Measurements from ENCODE around the gene UBE2V1. TPM values are rescaled to one million over a fixed set of nuclear protein-coding genes. Genes with fewer than 3 reads are reported as not detected.

Gene UBE2V1
- total and polyA plus RNA-seq, 10 of the 15 experiments (the other 5 are each of a cell fraction or from before 2014, with no cell fraction given), result 51.8 to 219 (median 141) TPM

DNA sequence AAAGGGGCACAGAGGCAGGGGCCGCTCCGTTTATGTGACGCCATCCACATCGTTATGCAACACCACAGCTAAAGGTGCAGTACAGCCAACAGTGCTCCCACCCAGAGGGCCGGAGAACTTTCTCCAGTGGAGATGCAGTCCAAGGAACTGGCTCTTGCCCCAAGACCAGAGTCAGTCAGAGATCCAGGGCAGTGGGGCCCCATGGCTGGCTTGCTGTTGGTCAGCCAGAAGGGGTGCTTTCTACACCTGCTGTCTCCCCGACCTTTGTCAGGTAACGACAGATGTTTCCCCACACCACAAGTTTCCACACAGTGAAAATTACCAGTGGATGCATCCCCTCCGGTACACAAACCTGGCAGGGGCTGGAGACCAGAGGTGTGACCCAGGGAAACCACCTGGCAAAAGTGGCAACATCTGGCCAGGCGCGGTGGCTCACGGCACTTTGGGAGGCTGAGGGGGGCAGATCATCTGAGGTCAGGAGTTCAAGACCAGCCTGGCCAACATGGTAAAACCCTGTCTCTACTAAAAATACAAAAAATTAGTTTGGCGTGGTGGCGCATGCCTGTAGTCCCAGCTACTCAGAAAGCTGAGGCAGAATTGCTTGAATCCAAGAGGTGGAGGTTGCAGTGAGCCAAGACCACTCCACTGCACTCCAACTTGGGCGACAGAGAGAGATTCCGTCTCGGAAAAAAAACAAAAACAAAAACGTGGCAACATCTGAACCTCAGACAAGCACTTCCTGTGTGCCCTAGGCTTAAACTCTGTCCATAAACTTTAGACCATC, 34.9 kb downstream of the UBE2V1 start:
- WGBS (ENCODE audit: insufficient coverage, insufficient replicate concordance, low lambda C conversion rate, missing lambda C conversion rate), result 57% methylated on average over 17 of the region's 17 CpGs
- Histone ChIP-seq H3K4me2 (ENCODE audit: control insufficient read depth, insufficient read depth) (no peak overlapping the region), H3K4me3 (no peak overlapping the region), H2AFZ (ENCODE audit: control insufficient read depth, low read depth, low read length) (no peak overlapping the region), H4K20me1 (ENCODE audit: control insufficient read depth, insufficient read depth) (no peaks in the 10 kb centered on the region), H3K27ac (ENCODE audit: control insufficient read depth, insufficient read depth) (no peak overlapping the region), H3K27me3 (replicated peaks in 1 of 2; ENCODE audit: control insufficient read depth in 2 of 2, insufficient read depth in 2 of 2, low read length in 1 of 2) (no peaks in the 10 kb centered on the region), H3K9me3 (replicated peaks; ENCODE audit: control insufficient read depth, insufficient read depth, low read length) (no peaks in the 10 kb centered on the region), H3K36me3 (ENCODE audit: control insufficient read depth in 2 of 2, insufficient read depth in 2 of 2, low read length in 1 of 2) (peaks cover 0 to 6% of the 10 kb centered on the region in 2 experiments; a peak in 3 of 4 replicates), H3K9ac (ENCODE audit: control insufficient read depth, insufficient read depth, low read length) (no peak overlapping the region), H3K4me1 (ENCODE audit: control insufficient read depth, insufficient read depth, low read length) (no peaks in the 10 kb centered on the region), H3K79me2 (ENCODE audit: control insufficient read depth, insufficient read depth, low read length) (no peaks in the 10 kb centered on the region)
- DNase-seq (ENCODE audit: low read depth, low spot score) (no peak), ATAC-seq (no peak; the same call in 2 of the 3 replicates), FAIRE-seq (no peak)
- no TSS peak for BruUV-seq (replicated peaks)
- ChIA-PET RAD21 (ENCODE audit: unreplicated experiment) (no interaction called here), POLR2A (no interaction called here), SMC1A (ENCODE audit: uncharacterized antibody, unreplicated experiment) (no interaction called here), CTCF (interaction anchor here (0.6 kb wide), 1 partner anchor 42 kb away, joined by 3 read pairs; no protein-coding TSS in a partner anchor)
- intact Hi-C loops (cut with micrococcal nuclease; ENCODE audit: unreplicated experiment), result no loop called here
- TF ChIP-seq SIX5 (IDR thresholded peaks at IDR 0.05; ENCODE audit: low read depth, low read length, severe bottlenecking) (no peak), BMI1 (IDR thresholded peaks at IDR 0.05; ENCODE audit: borderline replicate concordance) (no peak), RAD51 (IDR thresholded peaks at IDR 0.05) (no peak), CBFB (IDR thresholded peaks at IDR 0.05; ENCODE audit: low read depth) (no peak)
- in situ Hi-C loops (cut with MboI), result no loop called here

- ChIA-PET POLR2A (no interaction called here), CTCF (interaction anchor here (0.7 to 10.1 kb wide), 4 partner anchors 12 to 109 kb away, joined by 3 to 369 read pairs (median 4); partner anchors contain the start of gene SNAI1)
- intact Hi-C loops (cut with micrococcal nuclease; ENCODE audit: unreplicated experiment), result loop anchor here (5.0 kb wide), 1 partner anchor 94 kb away; no protein-coding TSS in a partner anchor
Observed at GRCh38 chr20:50073500-50073899, 39.5 kb downstream of the UBE2V1 start.

More at GRCh38 chr20:50073500-50073899, 39.5 kb downstream of the UBE2V1 start:
- Histone ChIP-seq H3K4me3 (no peak overlapping the region), H2AFZ (ENCODE audit: control insufficient read depth, low read depth, low read length) (no peak overlapping the region), H3K4me1 (ENCODE audit: control insufficient read depth, insufficient read depth, low read length) (peaks cover 5% of the 10 kb centered on the region), H4K20me1 (ENCODE audit: control insufficient read depth, insufficient read depth) (no peaks in the 10 kb centered on the region), H3K4me2 (ENCODE audit: control insufficient read depth, insufficient read depth) (no peak overlapping the region), H3K9me3 (replicated peaks; ENCODE audit: control insufficient read depth, insufficient read depth, low read length) (no peaks in the 10 kb centered on the region), H3K27ac (ENCODE audit: control insufficient read depth, insufficient read depth) (no peak overlapping the region), H3K27me3 (replicated peaks in 1 of 2; ENCODE audit: control insufficient read depth in 2 of 2, insufficient read depth in 2 of 2, low read length in 1 of 2) (no peaks in the 10 kb centered on the region), H3K9ac (ENCODE audit: control insufficient read depth, insufficient read depth, low read length) (no peak overlapping the region), H3K36me3 (ENCODE audit: control insufficient read depth in 2 of 2, insufficient read depth in 2 of 2, low read length in 1 of 2) (no peaks in the 10 kb centered on the region), H3K79me2 (ENCODE audit: control insufficient read depth, insufficient read depth, low read length) (no peaks in the 10 kb centered on the region)
- ChIA-PET RAD21 (ENCODE audit: unreplicated experiment) (interaction anchor here (2.4 to 9.0 kb wide), 2 partner anchors 94 kb away, joined by 5 to 234 read pairs; partner anchors contain the start of gene SNAI1), SMC1A (ENCODE audit: uncharacterized antibody, unreplicated experiment) (interaction anchor here (0.8 kb wide), 1 partner anchor 90 kb away, joined by 3 read pairs; no protein-coding TSS in a partner anchor)
- no peak for FAIRE-seq
- WGBS (ENCODE audit: insufficient coverage, insufficient replicate concordance, low lambda C conversion rate, missing lambda C conversion rate), result 59% methylated on average over 2 of the region's 2 CpGs
- in situ Hi-C loops (cut with MboI), result loop anchor here (5.0 kb wide), 1 partner anchor 91 kb away; the partner anchor contains the start of gene SNAI1
- ATAC-seq, result no peak
- TF ChIP-seq NFIC (IDR thresholded peaks at IDR 0.05; ENCODE audit: low read depth, low read length) (no peak), HDAC6 (IDR thresholded peaks at IDR 0.05; ENCODE audit: unreplicated experiment) (no peak), ATF2 (IDR thresholded peaks at IDR 0.05; ENCODE audit: low read length) (no peak), E2F8 (IDR thresholded peaks at IDR 0.05; ENCODE audit: low read depth, partially characterized antibody) (no peak)
- TF ChIP-seq, protein P1, sequence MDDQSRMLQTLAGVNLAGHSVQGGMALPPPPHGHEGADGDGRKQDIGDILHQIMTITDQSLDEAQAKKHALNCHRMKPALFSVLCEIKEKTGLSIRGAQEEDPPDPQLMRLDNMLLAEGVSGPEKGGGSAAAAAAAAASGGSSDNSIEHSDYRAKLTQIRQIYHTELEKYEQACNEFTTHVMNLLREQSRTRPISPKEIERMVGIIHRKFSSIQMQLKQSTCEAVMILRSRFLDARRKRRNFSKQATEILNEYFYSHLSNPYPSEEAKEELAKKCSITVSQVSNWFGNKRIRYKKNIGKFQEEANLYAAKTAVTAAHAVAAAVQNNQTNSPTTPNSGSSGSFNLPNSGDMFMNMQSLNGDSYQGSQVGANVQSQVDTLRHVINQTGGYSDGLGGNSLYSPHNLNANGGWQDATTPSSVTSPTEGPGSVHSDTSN (IDR thresholded peaks at IDR 0.05; ENCODE audit: insufficient replicate concordance, low read depth, low read length), result no peak
- BruUV-seq (replicated peaks), result no TSS peak
- DNase-seq (ENCODE audit: low read depth, low spot score), result no peak

Data from GM12878 (cell line).